Endothelial cell of umbilical vein (primary cell): ENCODE results near the gene CNTN3. TPM values are rescaled to one million over a fixed set of nuclear protein-coding genes. Genes with fewer than 3 reads are reported as not detected.

Experiments used
- BruUV-seq: library from RNA; stranded (reverse); fragments of 400-500 nt; replicated peaks from 2 replicates; lab custom pipeline; 2021; lab: Mats Ljungman, UMichigan
- CTCF ChIA-PET: fragments of 300-600, 350-600 bp; sonication (Branson Sonifier 250); formaldehyde crosslinking; loops from one replicate; lab custom pipeline; 2021; ENCODE audit warnings: antibody characterized with exemption, inconsistent platforms; lab: Charles Lee
- POLR2A ChIA-PET: fragments of 300-600, 350-600 bp; sonication (Branson Sonifier 250); formaldehyde crosslinking; loops from one replicate; lab custom pipeline; 2021; ENCODE audit warnings: antibody characterized with exemption, inconsistent platforms; lab: Charles Lee
- DNase-seq: peaks from one replicate; pipeline ENCODE4 v3.0.0-alpha.2; 2011; ENCODE audit warnings: low read depth, low spot score
- FAIRE-seq: peaks from 2 replicates; lab custom pipeline; 2011; peaks lifted over from hg19 to GRCh38; lab: Jason Lieb, UNC
- H2AFZ ChIP-seq: 2 replicates; pipeline ENCODE4 v1.6.0; 2012; ENCODE audit warnings: low read depth, low read length, control low read depth, inconsistent platforms
- H3K27ac ChIP-seq: 2 replicates; pipeline ENCODE4 v1.5.1; 2011; ENCODE audit warnings: low read depth, mild to moderate bottlenecking, control low read depth, low read length, moderate library complexity; ENCODE audit not compliant: insufficient read depth
- H3K27me3 ChIP-seq, 2 experiments: 2 replicates each; pipeline versions ENCODE4 v1.6.0 to v1.6.1; 2011; ENCODE audit warnings: low read length in 2 of 2, mixed read lengths in 1 of 2; ENCODE audit not compliant: control insufficient read depth in 2 of 2, insufficient read depth in 2 of 2
- H3K36me3 ChIP-seq, 2 experiments: 2 replicates in 1 of 2; 3 replicates in 1 of 2; pipeline ENCODE4 v1.5.1; 2011; ENCODE audit warnings: low read length in 2 of 2, mild to moderate bottlenecking in 1 of 2, moderate library complexity in 1 of 2; ENCODE audit not compliant: control insufficient read depth in 2 of 2, insufficient read depth in 2 of 2; ENCODE audit errors: extremely low read depth in 1 of 2
- H3K4me1 ChIP-seq: 3 replicates; pipeline ENCODE4 v1.5.1; 2011; ENCODE audit warnings: mild to moderate bottlenecking, low read length; ENCODE audit not compliant: control insufficient read depth, insufficient read depth; ENCODE audit errors: extremely low read depth
- H3K4me2 ChIP-seq: 2 replicates; pipeline ENCODE4 v1.6.1; 2011; ENCODE audit warnings: low read length, control low read depth, mixed read lengths; ENCODE audit not compliant: insufficient read depth
- H3K4me3 ChIP-seq, 3 experiments: fragments of 200-600 bp in 1 of 3; sonication (generic), shearing (Covaris generic) in 1 of 3; replicated peaks in 1 of 3; 2 replicates each; pipeline ENCODE4 v1.5.1; 2011 to 2016; ENCODE audit warnings: control low read depth in 3 of 3, low read length in 3 of 3, mild to moderate bottlenecking in 2 of 3, inconsistent platforms in 1 of 3, low read depth in 1 of 3, moderate library complexity in 1 of 3; ENCODE audit not compliant: insufficient read depth in 1 of 3
- H3K79me2 ChIP-seq: 2 replicates; pipeline ENCODE4 v1.6.0; 2012; ENCODE audit warnings: low read length, inconsistent platforms; ENCODE audit not compliant: control insufficient read depth, insufficient read depth
- H3K9ac ChIP-seq: replicated peaks from 2 replicates; pipeline ENCODE3; 2011; ENCODE audit warnings: low read length, control low read depth; ENCODE audit not compliant: insufficient read depth; ENCODE audit errors: extremely low read depth
- H3K9me1 ChIP-seq: replicated peaks from 3 replicates; pipeline ENCODE4 v1.6.0; 2011; ENCODE audit warnings: mild to moderate bottlenecking, low read length; ENCODE audit not compliant: control insufficient read depth, insufficient read depth; ENCODE audit errors: extremely low read depth
- H3K9me3 ChIP-seq: replicated peaks from 2 replicates; pipeline ENCODE4 v1.5.1; 2012; ENCODE audit warnings: low read length, inconsistent platforms; ENCODE audit not compliant: control insufficient read depth, insufficient read depth
- H4K20me1 ChIP-seq: replicated peaks from 2 replicates; pipeline ENCODE3; 2011; ENCODE audit warnings: mild to moderate bottlenecking, low read length; ENCODE audit not compliant: control insufficient read depth, insufficient read depth; ENCODE audit errors: extremely low read depth
- CTCF ChIP-seq, 2 donors: IDR thresholded peaks; 1 replicate in 1 of 2; 2 replicates in 1 of 2; pipeline ENCODE4 v1.5.1; 2011; ENCODE audit warnings: low read length in 2 of 2, mild to moderate bottlenecking in 2 of 2, moderate library complexity in 2 of 2, control low read depth in 1 of 2, inconsistent platforms in 1 of 2, low read depth in 1 of 2; ENCODE audit not compliant: insufficient read depth in 1 of 2; ENCODE audit errors: extremely low read depth in 1 of 2
- EZH2 ChIP-seq: IDR thresholded peaks from 2 replicates; pipeline ENCODE4 v1.6.1; 2012; ENCODE audit warnings: borderline replicate concordance, low read depth, mild to moderate bottlenecking, moderate library complexity, low read length, inconsistent platforms; ENCODE audit not compliant: severe bottlenecking
- FOS ChIP-seq: IDR thresholded peaks from 2 replicates; pipeline ENCODE4 v1.6.1; 2011; ENCODE audit warnings: mild to moderate bottlenecking, low read length, moderate library complexity, borderline replicate concordance; ENCODE audit not compliant: insufficient read depth
- GATA2 ChIP-seq: IDR thresholded peaks from 2 replicates; pipeline ENCODE4 v1.7.0; 2011; ENCODE audit warnings: low read depth, mild to moderate bottlenecking, moderate library complexity, mixed read lengths, low read length; ENCODE audit not compliant: insufficient read length, insufficient read depth
- JUN ChIP-seq: IDR thresholded peaks from 2 replicates; pipeline ENCODE4 v1.6.1; 2011; ENCODE audit warnings: borderline replicate concordance, low read depth; ENCODE audit not compliant: insufficient read length, insufficient read depth
- MAX ChIP-seq: IDR thresholded peaks from 2 replicates; pipeline ENCODE4 v1.6.1; 2011; ENCODE audit not compliant: insufficient read depth, insufficient read length
- MYC ChIP-seq: IDR thresholded peaks from one replicate; pipeline ENCODE4 v1.6.1; 2011; ENCODE audit warnings: mild to moderate bottlenecking, low read depth, low read length
- POLR2A ChIP-seq: IDR thresholded peaks from 2 replicates; pipeline ENCODE4 v1.6.1; 2012; ENCODE audit warnings: low read depth, mild to moderate bottlenecking, control low read depth, low read length
- POLR2AphosphoS5 ChIP-seq: IDR thresholded peaks from 2 replicates; pipeline ENCODE4 v1.6.1; 2012; ENCODE audit warnings: low read depth, mild to moderate bottlenecking, control low read depth, low read length, moderate library complexity; ENCODE audit not compliant: insufficient read depth
- dilution Hi-C: fragments of 300-500 bp; cut with MboI; formaldehyde crosslinking; loops from one replicate; pipeline ENCODE4 v1.15.0; 2019; ENCODE audit warnings: low sequenced_read_pairs; ENCODE audit not compliant: extremely low pct_ligation_motif_present
- intact Hi-C: fragments of 100-400 bp; cut with micrococcal nuclease; formaldehyde crosslinking; loops from one replicate; pipeline ENCODE4 v1.10.0; 2022
- polyA plus RNA-seq, 4 experiments: library from polyadenylated mRNA; depleted of rRNA in 3 of 4; stranded (reverse) in 3 of 4; unstranded in 1 of 4; fragments of >200 nt; gene quantifications; 2 replicates each; pipeline versions ENCODE4 v1.2.1 to v1.2.3, GENCODE V29; 2011 to 2012; ENCODE audit warnings: missing spikeins in 1 of 4
- total RNA-seq: library from RNA; stranded (reverse); gene quantifications from 2 replicates; pipeline ENCODE4 v1.2.3, GENCODE V29; 2021

The CNTN3 gene
- total and polyA plus RNA-seq, 2 donors (not counting 3 experiments of a cell fraction or from before 2014, with no cell fraction given) = 0.03 TPM; not detected in 1

- TF ChIP-seq CTCF (IDR thresholded peaks at IDR 0.05; ENCODE audit: extremely low read depth in 1 of 2, insufficient read depth in 1 of 2, low read depth in 1 of 2, low read length in 2 of 2) = no peak
- no peak for TF ChIP-seq EZH2
- TF ChIP-seq POLR2AphosphoS5 = no peak
- no peak for TF ChIP-seq GATA2
- TF ChIP-seq POLR2A = no peak
- no peak for TF ChIP-seq MYC
- TF ChIP-seq MAX = no peak
- TF ChIP-seq JUN = no peak
- TF ChIP-seq FOS = no peak
- Histone ChIP-seq H3K27me3 (no peaks in the 10 kb centered on the region), H3K79me2 (no peaks in the 10 kb centered on the region), H3K9me3 (peaks cover 1% of the 10 kb centered on the region), H2AFZ (no peak overlapping the region), H3K9ac (no peak overlapping the region), H3K4me3 (no peak overlapping the region), H3K4me2 (no peak overlapping the region), H3K27ac (no peak overlapping the region), H3K36me3 (no peaks in the 10 kb centered on the region), H3K4me1 (no peaks in the 10 kb centered on the region), H4K20me1 (no peaks in the 10 kb centered on the region), H3K9me1 (no peaks in the 10 kb centered on the region)
- CTCF ChIA-PET = no interaction called here
- no TSS peak for BruUV-seq
- dilution Hi-C loops (no loop called here), intact Hi-C loops (no loop called here)
- DNase-seq (no peak), FAIRE-seq (no peak)
- POLR2A ChIA-PET = no interaction called here
Measured at GRCh38 chr3:74626011-74626410, 11.6 kb upstream of the CNTN3 start.
